Epithelial cell of esophagus (primary cell): ENCODE measurements around the gene SETD1A.

Experiments
- DNase-seq: peaks from one replicate; pipeline ENCODE4 v3.0.0; 2010; ENCODE audit warnings: low read depth
- H3K4me3 ChIP-seq: 2 replicates; pipeline ENCODE4 v1.5.1; 2011; ENCODE audit warnings: mild to moderate bottlenecking, low read length, control low read depth
- CTCF ChIP-seq: IDR thresholded peaks from 2 replicates; pipeline ENCODE4 v1.5.1; 2011; ENCODE audit warnings: low read depth, mild to moderate bottlenecking, low read length, control low read depth, inconsistent platforms; ENCODE audit not compliant: insufficient read depth; ENCODE audit errors: missing control alignments

SETD1A gene

DNA sequence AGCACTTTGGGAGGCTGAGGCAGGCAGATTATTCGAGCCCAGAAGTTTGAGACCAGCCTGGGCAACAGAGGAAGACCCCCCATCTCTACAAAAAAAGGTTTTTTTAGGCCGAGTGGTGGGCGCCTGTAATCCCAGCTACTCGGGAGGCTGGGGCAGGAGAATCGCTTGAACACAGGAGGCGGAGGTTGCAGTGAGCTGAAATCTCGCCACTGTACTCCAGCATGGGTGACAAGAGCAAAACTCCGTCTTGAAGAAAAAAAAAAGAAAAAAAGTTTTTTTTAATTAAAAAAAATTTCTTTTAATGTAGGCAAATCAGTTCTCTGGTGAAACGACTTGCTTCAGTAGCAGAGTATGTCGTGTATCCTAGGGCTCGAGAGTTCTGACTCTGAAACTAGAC, 38.4 kb downstream of the SETD1A start:
- no peak overlapping the region for H3K4me3 ChIP-seq
- TF ChIP-seq CTCF, result no peak

GRCh38 chr16:30996324-30996984, 38.9 kb downstream of the SETD1A start:
- peak overlapping the region; percentile 57 for H3K4me3 ChIP-seq
- no peak for DNase-seq
- TF ChIP-seq CTCF, result no peak

More for the DNA sequence above, 38.4 kb downstream of the SETD1A start:
- no peak for DNase-seq

DNA sequence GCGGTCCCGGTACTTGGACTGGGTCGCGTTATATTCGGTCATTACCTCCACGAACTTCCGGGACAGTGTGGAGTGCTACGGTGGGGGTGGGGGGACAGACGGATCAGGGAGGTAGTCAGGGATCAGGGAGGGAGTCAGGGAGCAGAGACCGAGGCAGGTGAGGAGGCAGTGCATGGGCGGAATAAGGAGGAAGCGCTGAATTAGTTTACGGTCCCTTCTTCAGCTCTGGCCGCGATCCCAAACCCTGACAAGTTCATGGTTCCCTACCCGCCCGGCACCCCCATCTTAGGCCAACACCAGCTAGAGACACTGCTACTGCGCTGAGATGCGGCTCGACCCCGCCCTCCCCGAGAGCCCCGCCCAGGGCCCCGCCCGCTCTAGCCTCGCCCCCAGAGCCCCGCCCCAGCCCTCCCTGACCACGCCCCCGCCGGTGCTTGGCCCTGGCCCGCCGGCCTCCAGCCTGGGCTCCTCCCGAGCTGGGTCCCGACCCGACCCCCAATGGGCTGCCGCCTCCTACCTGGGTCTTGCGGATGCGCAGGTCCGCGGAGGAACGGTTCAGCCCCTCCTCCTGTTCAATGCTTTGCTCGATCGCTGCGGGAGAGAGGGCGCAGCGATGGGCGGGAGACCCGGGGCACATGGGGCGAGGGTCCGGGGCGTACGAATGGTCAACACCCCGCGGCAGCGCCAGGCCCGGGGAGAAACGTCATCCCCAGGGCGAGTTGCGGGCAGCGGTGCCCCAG, 39.6 kb downstream of the SETD1A start:
- DNase-seq, result peak; percentile 84
- peak overlapping the region; percentile 57 for H3K4me3 ChIP-seq

DNA sequence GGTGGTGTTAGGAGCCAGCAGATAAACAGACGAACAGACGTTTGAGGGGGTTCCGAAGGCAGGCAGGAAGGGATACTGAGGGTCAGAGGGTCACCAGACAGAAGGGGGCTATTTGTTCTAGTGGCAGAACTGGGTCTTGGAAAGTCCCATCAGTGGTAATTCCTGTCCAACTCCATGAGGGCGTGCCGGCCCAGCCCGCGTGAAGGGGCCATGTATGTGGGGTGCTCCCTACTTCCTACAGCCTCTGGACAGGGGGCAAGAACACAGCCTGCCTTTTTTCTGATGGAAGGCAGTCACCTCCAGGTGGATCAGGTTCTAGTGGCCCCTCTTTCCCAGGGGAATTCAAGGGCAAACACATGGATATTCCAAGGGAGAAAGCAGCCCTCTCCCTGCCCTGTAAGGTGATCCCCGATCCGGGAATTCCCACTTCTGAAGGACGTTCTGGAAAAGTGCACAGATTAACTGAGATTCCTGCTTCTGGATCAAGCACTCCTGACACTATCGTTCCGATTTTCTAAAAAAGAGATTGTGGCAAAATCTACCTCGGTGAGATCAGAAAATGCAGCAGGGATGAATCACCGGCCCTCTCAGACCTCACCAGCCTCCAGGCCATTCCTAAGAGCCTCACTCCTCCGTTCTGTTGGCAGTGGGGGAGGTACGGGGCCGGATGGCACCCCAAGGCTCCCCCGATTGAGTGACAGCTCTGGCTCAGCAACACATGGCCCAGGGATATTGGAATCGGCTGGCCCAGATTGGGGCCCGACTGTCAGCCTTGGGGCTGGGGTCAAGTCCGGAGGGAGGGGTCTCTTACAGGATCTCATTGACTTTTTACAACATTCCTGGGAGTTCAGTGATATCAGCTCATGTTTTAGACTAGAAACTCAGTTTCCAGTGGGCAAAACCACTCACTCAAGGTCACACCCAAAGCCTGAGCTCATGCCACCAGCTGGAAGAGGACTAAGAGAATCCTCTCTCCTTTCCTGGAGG, 40.5 kb downstream of the SETD1A start:
- no peak for TF ChIP-seq CTCF
- peak overlapping the region; percentile 57 for H3K4me3 ChIP-seq
- DNase-seq, result peak; percentile 90

More for the DNA sequence above, 39.6 kb downstream of the SETD1A start:
- TF ChIP-seq CTCF, result no peak

- H3K4me3 ChIP-seq, result no peak overlapping the region
- no peak for DNase-seq
- no peak for TF ChIP-seq CTCF
These were observed 41.6 kb downstream of the SETD1A start for GRCh38 chr16:30998852-30999761.
